ENCODE results near the gene AMHR2.

AMHR2 gene

GRCh38 chr12:53453953-53454640 is 30.4 kb downstream of the AMHR2 start:
- no peak for DNase-seq

- DNase-seq: no peak
These were observed 31.1 kb downstream of the AMHR2 start for GRCh38 chr12:53454707-53455106.

- no peak for DNase-seq
These were observed 33.2 kb downstream of the AMHR2 start for GRCh38 chr12:53456654-53457366.

GRCh38 chr12:53459097-53459496 is 35.4 kb downstream of the AMHR2 start:
- no peak for DNase-seq

GRCh38 chr12:53461059-53461458 is 37.4 kb downstream of the AMHR2 start:
- DNase-seq: no peak

GRCh38 chr12:53461591-53461990 is 37.9 kb downstream of the AMHR2 start:
- DNase-seq: no peak

GRCh38 chr12:53462935-53463334 is 39.3 kb downstream of the AMHR2 start:
- DNase-seq: no peak

GRCh38 chr12:53463802-53464560 is 40.3 kb downstream of the AMHR2 start:
- DNase-seq: no peak

- no peak for DNase-seq
These were observed 41.2 kb downstream of the AMHR2 start for GRCh38 chr12:53464685-53465418.

GRCh38 chr12:53465679-53466078 is 42.0 kb downstream of the AMHR2 start:
- DNase-seq: no peak

GRCh38 chr12:53466640-53467039 is 43.0 kb downstream of the AMHR2 start:
- no peak for DNase-seq

GRCh38 chr12:53467082-53467481 is 43.4 kb downstream of the AMHR2 start:
- DNase-seq: no peak

GRCh38 chr12:53467880-53468279 is 44.2 kb downstream of the AMHR2 start:
- DNase-seq: no peak

- DNase-seq: no peak
These were observed 44.6 kb downstream of the AMHR2 start for GRCh38 chr12:53468282-53468681.

- no peak for DNase-seq
These were observed 48.5 kb downstream of the AMHR2 start for GRCh38 chr12:53472056-53472582.

- DNase-seq: no peak
These were observed 50.4 kb downstream of the AMHR2 start for GRCh38 chr12:53474077-53474476.

- no peak for DNase-seq
These were observed 51.2 kb downstream of the AMHR2 start for GRCh38 chr12:53474819-53475218.

- no peak for DNase-seq
These were observed 53.1 kb downstream of the AMHR2 start for GRCh38 chr12:53476769-53477209.

- DNase-seq: no peak
These were observed 55.2 kb downstream of the AMHR2 start for GRCh38 chr12:53478865-53479264.

GRCh38 chr12:53479331-53479730 is 55.7 kb downstream of the AMHR2 start:
- no peak for DNase-seq

GRCh38 chr12:53480491-53481442 is 57.1 kb downstream of the AMHR2 start:
- DNase-seq: no peak
